COR-L47 (cell line): ENCODE measurements around the gene SEC11A.
"Not testable (repeated sequence)": the region's sequence is repeated elsewhere in the genome, so short reads cannot be mapped to it uniquely, and the experiment has no call there.

Experiments used
- DNase-seq: peaks from one replicate; lab custom pipeline; 2025; lab: John Stamatoyannopoulos, UW

Gene SEC11A

GRCh38 chr15:84681831-84682230, 34.1 kb downstream of the SEC11A start:
- DNase-seq: no peak

- no peak for DNase-seq
Observed at GRCh38 chr15:84671211-84671610, 44.7 kb downstream of the SEC11A start.

DNA sequence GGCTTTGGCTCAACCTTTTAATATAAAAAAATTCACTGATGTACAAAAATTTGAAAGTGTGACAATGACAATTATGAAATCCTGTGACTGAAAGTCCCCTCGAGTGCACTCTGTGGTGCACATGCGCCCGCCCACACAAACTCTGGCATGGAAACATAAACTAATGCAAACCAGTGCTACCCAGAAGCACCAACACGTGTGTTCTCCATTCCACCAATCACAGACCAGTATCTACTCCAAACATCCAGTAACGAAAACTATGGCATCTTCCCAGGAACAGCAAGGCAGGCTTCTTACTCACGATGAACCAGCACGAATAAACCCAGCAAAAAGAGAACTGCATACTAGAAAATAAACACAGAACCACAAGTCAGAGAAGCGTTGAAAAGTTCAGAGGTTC, 46.2 kb downstream of the SEC11A start:
- no peak for DNase-seq

DNA sequence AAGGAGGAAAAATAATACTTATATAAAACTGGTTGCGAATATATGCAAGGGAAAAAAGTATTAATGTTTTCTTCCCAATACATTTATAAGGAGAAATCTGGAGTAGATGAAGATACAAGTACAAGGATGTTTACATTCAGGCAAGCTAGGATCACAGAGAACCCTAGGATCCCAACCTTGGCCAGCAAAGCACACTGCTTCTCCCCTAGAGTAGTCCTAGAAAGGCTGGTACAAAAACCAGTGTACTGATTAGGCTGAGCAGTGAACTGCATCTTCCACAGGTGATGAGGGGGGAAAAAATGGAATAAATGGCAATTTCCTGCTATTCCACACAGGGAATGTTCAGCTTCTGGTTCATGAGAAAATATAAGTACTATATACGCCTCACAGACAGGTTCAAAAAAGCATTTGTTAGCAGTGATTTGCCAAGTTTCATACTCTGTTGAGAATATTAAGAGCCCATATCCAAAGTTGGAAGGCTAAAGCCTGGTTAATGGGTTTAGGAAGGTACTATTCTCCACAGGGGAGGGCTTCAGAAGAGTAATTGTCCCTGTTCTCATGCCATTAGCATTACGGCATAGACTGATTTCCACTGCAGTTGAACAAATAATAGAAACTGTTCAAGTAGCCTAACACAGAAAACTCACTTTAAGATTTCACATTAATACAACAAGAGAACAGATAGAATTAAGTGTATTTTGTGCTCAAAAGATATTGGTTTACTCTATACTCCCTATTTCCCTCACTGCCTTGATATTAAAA, 47.5 kb downstream of the SEC11A start:
- DNase-seq: no peak

- no peak for DNase-seq
Observed at GRCh38 chr15:84666373-84666772, 49.6 kb downstream of the SEC11A start.

DNA sequence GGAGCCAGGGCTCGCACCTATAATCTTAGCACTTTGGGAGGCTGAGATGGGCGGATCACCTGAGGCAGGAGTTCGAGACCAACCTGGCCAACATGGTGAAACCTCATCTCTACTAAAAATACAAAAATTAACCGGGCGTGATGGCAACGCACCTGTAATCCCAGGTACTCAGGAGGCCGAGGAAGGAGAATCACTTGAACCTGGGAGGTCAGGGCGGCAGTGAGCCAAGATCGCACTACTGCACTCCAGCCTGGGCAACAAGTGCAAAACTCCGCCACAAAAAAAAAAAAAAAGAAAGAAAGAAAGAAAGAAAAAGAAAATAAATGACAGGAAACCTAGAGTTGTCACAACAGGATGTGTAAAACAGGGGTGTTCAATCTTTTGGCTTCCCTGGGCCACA, 54.9 kb downstream of the SEC11A start:
- DNase-seq: no peak

DNA sequence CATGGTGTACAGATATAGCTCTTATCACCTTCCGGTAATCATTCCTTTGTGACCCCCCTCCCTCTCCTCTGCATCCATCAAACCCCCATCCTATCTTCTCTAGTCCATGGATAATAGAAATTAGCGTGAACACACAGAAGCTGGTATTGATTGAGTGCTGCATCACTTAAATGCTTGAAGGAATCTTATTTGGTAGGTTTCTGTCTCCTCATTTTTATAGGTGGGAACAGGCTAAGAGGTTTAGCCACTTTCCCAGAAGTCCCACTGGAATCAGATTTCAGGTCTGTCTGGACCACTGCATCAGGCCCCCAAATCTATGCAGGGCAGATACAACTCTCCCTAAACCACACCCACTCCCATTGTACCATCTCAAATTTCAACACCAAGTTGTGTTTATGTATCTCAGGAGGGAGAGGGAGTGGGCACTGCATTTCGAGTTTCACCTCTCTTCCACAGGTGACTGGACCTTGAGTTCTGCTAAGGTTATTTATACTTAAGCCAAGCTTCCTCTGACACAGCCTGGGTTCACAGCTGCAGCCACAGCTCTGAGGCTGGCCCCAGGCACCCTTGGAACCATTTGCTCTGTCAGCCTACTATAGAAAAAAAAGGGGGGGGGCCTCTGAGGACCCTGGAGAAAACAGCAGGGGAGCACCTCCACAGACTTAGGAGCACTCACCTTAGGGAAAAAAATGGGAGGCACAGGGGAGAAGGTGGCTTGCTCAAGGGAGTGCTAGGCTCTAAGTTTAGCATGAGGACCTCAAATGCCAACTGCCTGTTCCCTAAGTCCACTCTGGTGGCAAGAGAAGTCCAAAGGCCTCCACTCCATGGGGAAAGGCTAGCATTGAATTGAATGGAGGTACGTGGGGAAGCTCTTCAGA, 55.8 kb downstream of the SEC11A start:
- no peak for DNase-seq

GRCh38 chr15:84658788-84659411, 57.0 kb downstream of the SEC11A start:
- DNase-seq: no peak

- DNase-seq: peak; percentile 73
Observed at GRCh38 chr15:84658080-84658787, 57.7 kb downstream of the SEC11A start, which contains the start of gene NMB. Gene NMB, minus strand, starts transcription at chr15:84658199. Its CDS starts 47 bp downstream, at chr15:84658152.

- DNase-seq: no peak
Observed at GRCh38 chr15:84657748-84658079, 58.2 kb downstream of the SEC11A start.

- no peak for DNase-seq
Observed at GRCh38 chr15:84656972-84657371, 59.0 kb downstream of the SEC11A start.

DNA sequence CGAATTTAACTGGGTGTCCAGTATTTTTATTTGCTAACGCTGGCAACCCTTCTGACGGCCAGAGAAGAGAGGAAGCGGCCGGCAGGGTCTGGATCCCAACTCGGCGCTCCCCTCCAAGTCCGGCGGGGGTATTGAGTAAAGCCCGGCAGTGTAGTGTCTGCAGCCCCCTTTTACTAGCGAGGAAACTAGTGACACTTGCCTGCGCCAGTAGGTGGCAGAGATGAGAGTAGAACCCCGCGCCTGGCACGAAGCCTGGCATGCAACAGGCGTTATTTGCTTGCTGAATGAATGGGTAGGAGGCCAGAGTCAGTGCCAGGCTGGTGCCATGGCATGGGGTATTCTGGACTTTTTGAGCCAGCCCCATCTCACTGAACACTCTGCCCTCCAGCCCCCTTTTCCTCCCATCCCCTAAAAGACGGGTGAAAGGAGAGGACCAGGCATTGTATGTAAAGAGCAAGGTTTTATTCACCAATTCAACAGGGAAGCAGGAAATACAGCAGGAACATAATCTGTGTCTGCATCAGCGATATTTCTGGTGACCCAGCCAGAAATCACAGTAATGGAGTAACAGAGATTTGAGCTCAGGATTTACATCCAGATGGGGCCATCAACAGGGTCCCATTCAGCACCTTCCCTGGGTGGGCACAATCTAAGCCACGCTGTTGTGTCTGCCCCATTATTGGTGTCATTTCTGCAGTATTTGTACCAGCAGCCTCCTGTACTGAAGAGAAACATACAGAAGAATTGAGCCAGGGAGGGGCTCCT, 61.1 kb downstream of the SEC11A start:
- peak; percentile 88 for DNase-seq

- DNase-seq: peak; percentile 95
Observed at GRCh38 chr15:84653910-84654688, 61.8 kb downstream of the SEC11A start, which contains the start of gene WDR73. Gene WDR73, minus strand, starts transcription at chr15:84654283. Its CDS starts 9 bp downstream, at chr15:84654274.

GRCh38 chr15:84653584-84653909, 62.4 kb downstream of the SEC11A start:
- DNase-seq: no peak

- DNase-seq: no peak
Observed at GRCh38 chr15:84649706-84650105, 66.2 kb downstream of the SEC11A start.

GRCh38 chr15:84648539-84648938, 67.4 kb downstream of the SEC11A start:
- no peak for DNase-seq

DNA sequence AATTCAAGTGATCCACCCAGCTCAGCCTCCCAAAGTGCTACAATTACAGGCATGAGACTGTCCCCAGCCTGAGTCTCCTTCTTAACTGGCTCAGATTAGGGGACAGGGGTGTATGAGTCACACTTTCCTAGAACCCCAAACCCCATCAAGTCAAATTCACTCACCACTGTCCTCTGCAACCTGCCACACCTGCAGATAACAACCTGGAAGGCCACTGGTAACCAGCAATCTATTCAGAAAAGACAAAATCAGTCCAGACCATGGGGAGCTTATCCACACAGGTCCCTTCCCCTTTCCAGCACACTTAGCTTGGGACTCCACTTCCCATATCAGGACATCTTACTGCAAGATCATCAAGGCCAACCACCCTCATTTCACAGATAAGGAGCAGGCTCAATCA, 68.2 kb downstream of the SEC11A start:
- DNase-seq: no peak

GRCh38 chr15:84645997-84646396, 69.9 kb downstream of the SEC11A start:
- DNase-seq: no peak

- DNase-seq: no peak
Observed at GRCh38 chr15:84645496-84645895, 70.4 kb downstream of the SEC11A start.

GRCh38 chr15:84643838-84644237, 72.1 kb downstream of the SEC11A start:
- no peak for DNase-seq

DNA sequence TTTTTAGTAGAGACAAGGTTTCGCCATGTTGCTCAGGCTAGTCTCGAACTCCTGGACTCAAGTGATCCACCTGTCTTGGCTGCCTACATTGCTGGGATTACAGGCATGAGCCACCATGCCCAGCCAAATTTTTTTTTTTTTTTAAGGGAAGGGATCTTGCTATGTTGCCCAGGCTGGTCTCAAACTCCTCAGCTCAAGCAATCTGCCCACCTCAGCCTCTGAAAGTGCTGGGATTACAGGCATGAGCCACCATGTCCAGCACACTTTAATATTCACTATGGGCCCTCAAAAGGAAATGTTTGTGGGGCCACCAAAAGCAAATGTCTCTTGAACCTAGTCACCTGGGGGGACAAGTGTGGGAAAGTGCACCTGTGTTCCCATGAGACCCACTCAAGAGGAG, 73.3 kb downstream of the SEC11A start:
- DNase-seq: not testable (repeated sequence)
